NB4 (cell line): ENCODE measurements around the gene NRG3.

ENCODE experiments used
- CTCF ChIP-seq: IDR thresholded peaks from one replicate; pipeline ENCODE4 v1.5.1; 2012; ENCODE audit warnings: low read depth, low read length
- MAX ChIP-seq: IDR thresholded peaks from 2 replicates; pipeline ENCODE4 v1.6.1; 2011; ENCODE audit warnings: low read depth, low read length
- MYC ChIP-seq: IDR thresholded peaks from 2 replicates; pipeline ENCODE4 v1.6.1; 2011; ENCODE audit warnings: low read depth, low read length
- POLR2A ChIP-seq: IDR thresholded peaks from 2 replicates; pipeline ENCODE4 v1.6.1; 2011; ENCODE audit warnings: mild to moderate bottlenecking; ENCODE audit not compliant: insufficient read length; ENCODE audit errors: extremely low read depth

- TF ChIP-seq CTCF: no peak
- no peak for TF ChIP-seq POLR2A
- no peak for TF ChIP-seq MAX
- no peak for TF ChIP-seq MYC
These were observed 26.0 kb downstream of the NRG3 start for GRCh38 chr10:81900989-81901388.
